ENCODE measurements around the gene ZFP91. TPM values are rescaled to one million over a fixed set of nuclear protein-coding genes. Genes with fewer than 3 reads are reported as not detected.

Gene ZFP91
- total and polyA plus RNA-seq, 3 donors from 2014 or later: 99.0 to 215 (median 126) TPM

- Histone ChIP-seq H3K36me3 (ENCODE audit: low read depth, missing control alignments) (no peaks in the 10 kb centered on the region), H3K9me3 (no peaks in the 10 kb centered on the region), H3K4me1 (peaks cover 9% of the 10 kb centered on the region), H3K27me3 (no peaks in the 10 kb centered on the region), H3K4me3 (no peak overlapping the region), H3K27ac (no peak overlapping the region)
- intact Hi-C loops (cut with DNase I; ENCODE audit: low total_unique reads): no loop called here
- DNase-seq: no peak
- TF ChIP-seq POLR2A (IDR thresholded peaks at IDR 0.05): no peak
- TF ChIP-seq, protein P1, sequence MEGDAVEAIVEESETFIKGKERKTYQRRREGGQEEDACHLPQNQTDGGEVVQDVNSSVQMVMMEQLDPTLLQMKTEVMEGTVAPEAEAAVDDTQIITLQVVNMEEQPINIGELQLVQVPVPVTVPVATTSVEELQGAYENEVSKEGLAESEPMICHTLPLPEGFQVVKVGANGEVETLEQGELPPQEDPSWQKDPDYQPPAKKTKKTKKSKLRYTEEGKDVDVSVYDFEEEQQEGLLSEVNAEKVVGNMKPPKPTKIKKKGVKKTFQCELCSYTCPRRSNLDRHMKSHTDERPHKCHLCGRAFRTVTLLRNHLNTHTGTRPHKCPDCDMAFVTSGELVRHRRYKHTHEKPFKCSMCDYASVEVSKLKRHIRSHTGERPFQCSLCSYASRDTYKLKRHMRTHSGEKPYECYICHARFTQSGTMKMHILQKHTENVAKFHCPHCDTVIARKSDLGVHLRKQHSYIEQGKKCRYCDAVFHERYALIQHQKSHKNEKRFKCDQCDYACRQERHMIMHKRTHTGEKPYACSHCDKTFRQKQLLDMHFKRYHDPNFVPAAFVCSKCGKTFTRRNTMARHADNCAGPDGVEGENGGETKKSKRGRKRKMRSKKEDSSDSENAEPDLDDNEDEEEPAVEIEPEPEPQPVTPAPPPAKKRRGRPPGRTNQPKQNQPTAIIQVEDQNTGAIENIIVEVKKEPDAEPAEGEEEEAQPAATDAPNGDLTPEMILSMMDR (IDR thresholded peaks at IDR 0.05): no peak
Observed at GRCh38 chr11:58645854-58646253, 67.0 kb downstream of the ZFP91 start.

DNA sequence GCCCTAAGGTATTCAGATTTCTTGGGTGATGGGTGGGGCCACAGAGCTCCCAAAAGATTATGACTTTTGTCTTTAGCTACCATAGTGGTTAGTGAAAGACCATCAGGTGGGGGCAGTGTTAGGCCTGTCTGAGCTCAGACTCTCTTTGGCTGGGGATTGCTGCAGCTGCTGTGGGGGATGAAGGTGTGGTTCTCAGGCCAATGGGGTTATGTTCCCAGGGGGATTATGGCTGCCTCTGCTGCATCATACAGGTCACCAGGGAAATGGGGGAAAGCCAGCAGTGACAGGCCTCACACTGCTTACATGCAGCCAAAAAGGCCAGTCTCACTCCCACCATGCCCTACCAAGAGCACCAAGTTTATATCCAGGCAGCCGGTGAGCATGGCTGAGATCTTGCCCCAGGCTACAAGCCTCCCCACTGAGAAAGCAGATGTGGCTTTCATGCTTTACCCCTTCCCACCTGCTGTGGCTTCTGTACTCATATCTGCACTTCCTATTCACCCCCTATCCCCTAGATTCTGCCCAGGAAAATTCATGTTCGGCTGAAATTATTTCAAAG is 68.4 kb downstream of the ZFP91 start:
- TF ChIP-seq POLR2A (IDR thresholded peaks at IDR 0.05): no peak
- TF ChIP-seq, protein P1 (IDR thresholded peaks at IDR 0.05): no peak
- Histone ChIP-seq H3K4me1 (no peaks in the 10 kb centered on the region), H3K27ac (no peak overlapping the region), H3K36me3 (ENCODE audit: low read depth, missing control alignments) (no peaks in the 10 kb centered on the region), H3K27me3 (no peaks in the 10 kb centered on the region), H3K4me3 (no peak overlapping the region), H3K9me3 (no peaks in the 10 kb centered on the region)
- intact Hi-C loops (cut with DNase I; ENCODE audit: low total_unique reads): no loop called here
- WGBS, 2 donors: 75 to 94% methylated on average over 2 of the region's 2 CpGs
- no peak for DNase-seq

DNA sequence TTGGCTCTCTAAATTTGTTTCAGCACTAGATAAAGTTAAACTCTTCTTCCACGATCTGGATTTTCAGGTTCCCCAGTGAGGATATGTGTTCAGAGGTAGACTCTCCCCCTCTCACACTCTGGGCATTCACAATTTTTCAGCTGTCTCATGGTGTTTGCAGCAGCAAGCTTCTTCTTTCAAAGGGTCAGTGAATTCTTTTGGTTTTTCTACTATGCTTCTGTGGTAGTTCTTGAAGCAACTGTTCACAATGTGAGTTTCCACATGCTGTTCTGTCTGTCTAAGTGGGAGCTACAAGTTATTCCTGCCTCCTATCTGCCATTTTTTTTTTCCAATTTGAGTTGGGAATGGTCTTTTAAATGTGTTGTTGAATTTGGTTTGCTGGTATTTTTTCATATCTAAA is 69.0 kb downstream of the ZFP91 start:
- Histone ChIP-seq H3K9me3 (no peaks in the 10 kb centered on the region), H3K27me3 (no peaks in the 10 kb centered on the region), H3K4me1 (no peaks in the 10 kb centered on the region), H3K27ac (no peak overlapping the region), H3K4me3 (no peak overlapping the region), H3K36me3 (ENCODE audit: low read depth, missing control alignments) (no peaks in the 10 kb centered on the region)
- WGBS, 2 donors: 65 to 73% methylated on average over 1 of the region's 1 CpG
- intact Hi-C loops (cut with DNase I; ENCODE audit: low total_unique reads): no loop called here
- DNase-seq: no peak
- TF ChIP-seq, protein P1 (IDR thresholded peaks at IDR 0.05): no peak
- TF ChIP-seq POLR2A (IDR thresholded peaks at IDR 0.05): no peak

DNA sequence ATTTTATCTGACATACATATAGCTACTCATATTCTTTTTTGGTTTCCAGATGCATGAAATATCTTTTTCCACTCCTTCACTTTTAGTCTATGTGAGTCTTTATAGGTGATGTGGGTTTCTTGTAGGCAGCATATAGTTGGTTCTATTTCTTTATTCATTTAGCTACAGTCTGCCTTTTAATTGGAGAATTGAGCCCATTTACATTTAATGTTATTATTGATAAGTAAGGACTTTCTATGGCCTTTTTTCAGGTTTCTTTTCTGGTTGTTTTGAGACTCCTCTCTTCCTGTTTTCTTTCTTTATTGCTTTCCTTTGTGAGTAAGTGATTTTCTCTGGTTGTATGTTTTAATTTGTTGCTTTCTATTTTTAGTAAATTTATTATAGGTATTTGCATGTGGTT is 70.8 kb downstream of the ZFP91 start:
- no peak overlapping the region for H3K4me3 ChIP-seq
- intact Hi-C loops (cut with DNase I; ENCODE audit: low total_unique reads): no loop called here
- no peaks in the 10 kb centered on the region for H3K4me1 ChIP-seq
- no peak for DNase-seq
- no peaks in the 10 kb centered on the region for H3K27me3 ChIP-seq
- TF ChIP-seq POLR2A (IDR thresholded peaks at IDR 0.05): no peak
- TF ChIP-seq, protein P1 (IDR thresholded peaks at IDR 0.05): no peak
- H3K36me3 ChIP-seq (ENCODE audit: low read depth, missing control alignments): no peaks in the 10 kb centered on the region
- H3K9me3 ChIP-seq: no peaks in the 10 kb centered on the region
- H3K27ac ChIP-seq: no peak overlapping the region

DNA sequence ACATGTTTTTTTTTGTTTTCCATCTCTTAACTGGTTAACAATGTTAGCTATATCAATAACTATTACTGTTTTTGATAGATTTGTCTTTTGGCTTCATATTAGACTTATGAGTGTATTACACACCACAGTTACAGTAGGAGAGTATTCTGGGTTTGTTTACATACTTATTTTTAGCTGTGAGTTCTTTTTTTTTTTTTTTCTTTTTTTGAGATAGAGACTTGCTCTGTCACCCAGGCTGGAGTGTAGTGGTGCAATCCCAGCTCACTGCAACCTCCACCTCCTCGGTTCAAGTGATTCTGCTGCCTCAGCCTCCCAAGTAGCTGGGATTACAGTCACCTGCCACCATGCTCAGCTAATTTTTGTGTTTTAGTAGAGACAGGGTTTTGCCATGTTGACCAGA is 71.6 kb downstream of the ZFP91 start:
- H3K36me3 ChIP-seq (ENCODE audit: low read depth, missing control alignments): no peaks in the 10 kb centered on the region
- H3K27me3 ChIP-seq: no peaks in the 10 kb centered on the region
- H3K4me3 ChIP-seq: no peak overlapping the region
- TF ChIP-seq, protein P1 (IDR thresholded peaks at IDR 0.05): no peak
- TF ChIP-seq POLR2A (IDR thresholded peaks at IDR 0.05): no peak
- 63 to 75% methylated on average over 1 of the region's 1 CpG for WGBS, 2 donors
- H3K4me1 ChIP-seq: no peaks in the 10 kb centered on the region
- DNase-seq: no peak
- H3K27ac ChIP-seq: no peak overlapping the region
- intact Hi-C loops (cut with DNase I; ENCODE audit: low total_unique reads): no loop called here
- no peaks in the 10 kb centered on the region for H3K9me3 ChIP-seq
